Measurements from ENCODE around the gene RNU6-9.

Gene RNU6-9

GRCh38 chr19:867855-868457, 25.3 kb upstream of the RNU6-9 start:
- no peaks in the 10 kb centered on the region for H3K9me3 ChIP-seq (ENCODE audit: insufficient read depth, low read length)
- H3K79me2 ChIP-seq (ENCODE audit: low read length) = no peaks in the 10 kb centered on the region
- no peak overlapping the region for H3K4me2 ChIP-seq (ENCODE audit: low read length)
- H4K20me1 ChIP-seq (ENCODE audit: insufficient read depth, low read length) = peaks cover 6% of the 10 kb centered on the region; the same call in 1 of the 2 replicates
- peaks cover 28% of the 10 kb centered on the region for H3K4me1 ChIP-seq (ENCODE audit: low read length)
- H3K36me3 ChIP-seq (replicated peaks; ENCODE audit: low read depth, low read length) = peaks cover 28% of the 10 kb centered on the region
- no peak overlapping the region for H3K9ac ChIP-seq (ENCODE audit: low read length)
- TF ChIP-seq CTCF (IDR thresholded peaks at IDR 0.05; ENCODE audit: low read depth, low read length) (no peak), EZH2phosphoT487 (IDR thresholded peaks at IDR 0.05; ENCODE audit: low read depth) (no peak)
- H3K27me3 ChIP-seq (ENCODE audit: low read depth, low read length) = no peaks in the 10 kb centered on the region
- no peak overlapping the region for H3K4me3 ChIP-seq (ENCODE audit: low read length)
- H3K27ac ChIP-seq (ENCODE audit: low read length) = no peak overlapping the region
- H2AFZ ChIP-seq (ENCODE audit: low read depth, low read length) = no peak overlapping the region

- Histone ChIP-seq H3K27ac (ENCODE audit: low read length) (no peak overlapping the region), H3K4me2 (ENCODE audit: low read length) (no peak overlapping the region), H3K9me3 (ENCODE audit: insufficient read depth, low read length) (no peaks in the 10 kb centered on the region), H3K27me3 (ENCODE audit: low read depth, low read length) (no peaks in the 10 kb centered on the region), H3K36me3 (replicated peaks; ENCODE audit: low read depth, low read length) (peaks cover 32% of the 10 kb centered on the region), H2AFZ (ENCODE audit: low read depth, low read length) (no peak overlapping the region), H3K79me2 (ENCODE audit: low read length) (no peaks in the 10 kb centered on the region), H4K20me1 (ENCODE audit: insufficient read depth, low read length) (peaks cover 6% of the 10 kb centered on the region; the same call in 1 of the 2 replicates), H3K4me1 (ENCODE audit: low read length) (peaks cover 23% of the 10 kb centered on the region), H3K9ac (ENCODE audit: low read length) (no peak overlapping the region), H3K4me3 (ENCODE audit: low read length) (no peak overlapping the region)
- TF ChIP-seq CTCF (IDR thresholded peaks at IDR 0.05; ENCODE audit: low read depth, low read length) = no peak
- no peak for TF ChIP-seq EZH2phosphoT487 (IDR thresholded peaks at IDR 0.05; ENCODE audit: low read depth)
These were observed 24.6 kb upstream of the RNU6-9 start for GRCh38 chr19:868458-869244.

DNA sequence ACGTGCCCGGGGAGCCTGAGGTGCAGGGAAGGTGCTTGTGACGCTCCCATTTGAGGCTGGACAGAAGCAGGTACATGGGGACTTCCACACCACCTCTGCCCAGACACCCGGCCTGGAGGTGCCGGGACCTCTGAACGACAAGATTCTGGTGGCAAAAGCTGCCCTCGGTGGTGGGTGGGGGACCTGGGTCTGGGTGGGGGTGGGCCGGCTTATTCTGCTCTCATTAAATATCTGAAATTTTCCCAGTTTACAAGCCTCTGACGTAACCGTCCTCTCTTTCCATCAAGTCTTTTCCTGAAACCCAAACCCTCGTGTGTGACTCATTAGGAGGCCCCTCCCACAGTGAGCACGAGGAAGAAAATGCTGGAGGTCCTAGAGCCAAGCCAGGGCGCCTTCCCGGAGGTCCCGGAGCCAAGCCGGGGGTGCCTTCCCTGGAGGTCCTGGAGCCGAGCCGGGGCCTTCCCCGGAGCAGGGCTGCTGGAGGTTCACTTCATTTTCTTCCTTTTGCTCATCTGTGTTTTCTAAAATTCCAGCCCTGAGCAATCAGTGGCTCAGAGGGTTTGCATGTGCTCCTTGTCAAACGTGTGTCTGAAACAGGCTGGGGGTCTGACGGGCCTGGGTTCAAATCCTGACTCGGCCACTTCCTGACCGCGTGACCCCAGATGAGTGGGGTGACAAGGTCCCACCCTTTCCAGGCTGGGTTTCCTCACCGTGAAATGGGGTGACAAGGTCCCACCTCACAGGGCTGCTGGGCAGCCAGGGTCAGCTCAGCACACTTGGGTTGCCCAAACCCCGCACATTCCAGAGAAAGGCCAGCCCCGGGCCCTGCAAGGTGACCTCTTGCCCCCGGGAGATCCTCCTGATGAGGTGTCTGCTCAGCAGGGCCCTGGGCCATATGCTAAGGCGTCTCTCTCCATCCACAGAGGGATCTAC, 23.8 kb upstream of the RNU6-9 start:
- H3K9ac ChIP-seq (ENCODE audit: low read length) = no peak overlapping the region
- TF ChIP-seq CTCF (IDR thresholded peaks at IDR 0.05; ENCODE audit: low read depth, low read length) = no peak
- TF ChIP-seq EZH2phosphoT487 (IDR thresholded peaks at IDR 0.05; ENCODE audit: low read depth) = no peak
- H4K20me1 ChIP-seq (ENCODE audit: insufficient read depth, low read length) = peaks cover 6% of the 10 kb centered on the region; the same call in 1 of the 2 replicates
- no peaks in the 10 kb centered on the region for H3K27me3 ChIP-seq (ENCODE audit: low read depth, low read length)
- no peak overlapping the region for H3K4me3 ChIP-seq (ENCODE audit: low read length)
- H3K27ac ChIP-seq (ENCODE audit: low read length) = no peak overlapping the region
- no peaks in the 10 kb centered on the region for H3K9me3 ChIP-seq (ENCODE audit: insufficient read depth, low read length)
- H2AFZ ChIP-seq (ENCODE audit: low read depth, low read length) = no peak overlapping the region
- peaks cover 16% of the 10 kb centered on the region for H3K4me1 ChIP-seq (ENCODE audit: low read length)
- H3K36me3 ChIP-seq (replicated peaks; ENCODE audit: low read depth, low read length) = peaks cover 33% of the 10 kb centered on the region
- no peak overlapping the region for H3K4me2 ChIP-seq (ENCODE audit: low read length)
- H3K79me2 ChIP-seq (ENCODE audit: low read length) = no peaks in the 10 kb centered on the region

All from OCI-LY3 (cell line).